ENCODE data around the gene SLC22A8.

- TF ChIP-seq CTCF (IDR thresholded peaks at IDR 0.05) (no peak), POLR2AphosphoS5 (IDR thresholded peaks at IDR 0.05) (no peak), POLR2A (IDR thresholded peaks at IDR 0.05) (no peak), EP300 (IDR thresholded peaks at IDR 0.05; ENCODE audit: low read depth) (no peak)
Measured at GRCh38 chr11:62953811-62954210, 61.8 kb downstream of the SLC22A8 start.
